Measurements from ENCODE around the gene YIPF7. TPM values are rescaled to one million over a fixed set of nuclear protein-coding genes. Genes with fewer than 3 reads are reported as not detected.
A peak's percentile ranks its signal among the peaks of the same experiment; 100 is the strongest.

YIPF7 gene
- not detected in 3 replicates for total RNA-seq

GRCh38 chr4:44651425-44651824 is at the start of gene YIPF7:
Gene YIPF7, minus strand, starts transcription at chr4:44651625. Its CDS starts 1,525 bp downstream, at chr4:44650100.
- Mint-ChIP-seq H3K4me3 (no peak within 1 kb of the TSS), H3K9me3 (no peaks in the 10 kb centered on the region), H3K36me3 (no peaks in the 10 kb centered on the region), H3K4me1 (no peaks in the 10 kb centered on the region), H3K27me3 (ENCODE audit: low read depth) (peaks cover 13% of the 10 kb centered on the region), H3K27ac (no peak within 1 kb of the TSS)
- no peak for DNase-seq (ENCODE audit: low spot score in 2 of 2, unreplicated experiment in 2 of 2)
- TF ChIP-seq CTCF (IDR thresholded peaks at IDR 0.05; ENCODE audit: unreplicated experiment) = no peak

GRCh38 chr4:44701037-44701436 is 49.6 kb upstream of the YIPF7 start:
- TF ChIP-seq CTCF (IDR thresholded peaks at IDR 0.05; ENCODE audit: unreplicated experiment) = no peak
- Mint-ChIP-seq H3K27ac (no peak overlapping the region), H3K27me3 (ENCODE audit: low read depth) (no peaks in the 10 kb centered on the region), H3K4me1 (no peaks in the 10 kb centered on the region), H3K4me3 (no peak overlapping the region), H3K36me3 (peaks cover 21% of the 10 kb centered on the region), H3K9me3 (no peaks in the 10 kb centered on the region)
- no peak for DNase-seq (ENCODE audit: low spot score in 2 of 2, unreplicated experiment in 2 of 2)

GRCh38 chr4:44700427-44700826 is 49.0 kb upstream of the YIPF7 start:
- H3K27ac Mint-ChIP-seq = no peak overlapping the region
- DNase-seq (ENCODE audit: low spot score in 2 of 2, unreplicated experiment in 2 of 2) = no peak
- peaks cover 21% of the 10 kb centered on the region for H3K36me3 Mint-ChIP-seq
- no peaks in the 10 kb centered on the region for H3K4me1 Mint-ChIP-seq
- no peak overlapping the region for H3K4me3 Mint-ChIP-seq
- TF ChIP-seq CTCF (IDR thresholded peaks at IDR 0.05; ENCODE audit: unreplicated experiment) = no peak
- H3K9me3 Mint-ChIP-seq = no peaks in the 10 kb centered on the region
- H3K27me3 Mint-ChIP-seq (ENCODE audit: low read depth) = no peaks in the 10 kb centered on the region

- H3K36me3 Mint-ChIP-seq = peaks cover 27% of the 10 kb centered on the region
- peaks cover 10% of the 10 kb centered on the region for H3K4me1 Mint-ChIP-seq
- H3K4me3 Mint-ChIP-seq = no peak overlapping the region
- DNase-seq (ENCODE audit: low spot score in 2 of 2, unreplicated experiment in 2 of 2) = no peak
- TF ChIP-seq CTCF (IDR thresholded peaks at IDR 0.05; ENCODE audit: unreplicated experiment) = no peak
- H3K9me3 Mint-ChIP-seq = no peaks in the 10 kb centered on the region
- no peaks in the 10 kb centered on the region for H3K27me3 Mint-ChIP-seq (ENCODE audit: low read depth)
- H3K27ac Mint-ChIP-seq = no peak overlapping the region
These were observed 33.2 kb upstream of the YIPF7 start for GRCh38 chr4:44684648-44685047.

- H3K4me1 Mint-ChIP-seq = peaks cover 24% of the 10 kb centered on the region
- TF ChIP-seq CTCF (IDR thresholded peaks at IDR 0.05; ENCODE audit: unreplicated experiment) = no peak
- no peak for DNase-seq (ENCODE audit: low spot score in 2 of 2, unreplicated experiment in 2 of 2)
- peaks cover 3% of the 10 kb centered on the region for H3K36me3 Mint-ChIP-seq
- peak overlapping the region; percentile 91 for H3K4me3 Mint-ChIP-seq
- peaks cover 2% of the 10 kb centered on the region for H3K27me3 Mint-ChIP-seq (ENCODE audit: low read depth)
- H3K27ac Mint-ChIP-seq = peak overlapping the region; percentile 94
- H3K9me3 Mint-ChIP-seq = no peaks in the 10 kb centered on the region
These were observed 27.6 kb upstream of the YIPF7 start for GRCh38 chr4:44679060-44679459.

All from mesothelial cell of epicardium (in vitro differentiated cells).